A204.1 (cell line): Measurements from ENCODE around the gene COL16A1.

Source experiments
- FAIRE-seq: peaks from 2 replicates; lab custom pipeline; 2012; peaks lifted over from hg19 to GRCh38; lab: Jason Lieb, UNC

COL16A1 gene

GRCh38 chr1:31663622-31664452, 40.0 kb downstream of the COL16A1 start:
- no peak for FAIRE-seq

- no peak for FAIRE-seq
Observed at GRCh38 chr1:31662463-31662862, 41.4 kb downstream of the COL16A1 start.

- FAIRE-seq: no peak
Observed at GRCh38 chr1:31661856-31662255, 42.0 kb downstream of the COL16A1 start.

GRCh38 chr1:31660871-31661455, 42.9 kb downstream of the COL16A1 start:
- FAIRE-seq: no peak

- no peak for FAIRE-seq
Observed at GRCh38 chr1:31659889-31660288, 43.9 kb downstream of the COL16A1 start.

GRCh38 chr1:31658721-31659120, 45.1 kb downstream of the COL16A1 start:
- no peak for FAIRE-seq

- no peak for FAIRE-seq
Observed at GRCh38 chr1:31657972-31658510, 45.8 kb downstream of the COL16A1 start.

- FAIRE-seq: no peak
Observed at GRCh38 chr1:31657020-31657804, 46.6 kb downstream of the COL16A1 start.

- FAIRE-seq: no peak
Observed at GRCh38 chr1:31655756-31656155, 48.1 kb downstream of the COL16A1 start.

- no peak for FAIRE-seq
Observed at GRCh38 chr1:31655104-31655503, 48.7 kb downstream of the COL16A1 start.

- FAIRE-seq: no peak
Observed at GRCh38 chr1:31654474-31654776, 49.4 kb downstream of the COL16A1 start.

GRCh38 chr1:31653717-31654473, 49.9 kb downstream of the COL16A1 start:
- FAIRE-seq: no peak

GRCh38 chr1:31652891-31653499, 50.8 kb downstream of the COL16A1 start:
- FAIRE-seq: no peak

- FAIRE-seq: no peak
Observed at GRCh38 chr1:31651766-31652165, 52.1 kb downstream of the COL16A1 start.

GRCh38 chr1:31651089-31651420, 52.8 kb downstream of the COL16A1 start:
- no peak for FAIRE-seq

GRCh38 chr1:31650161-31651088, 53.4 kb downstream of the COL16A1 start:
- FAIRE-seq: no peak

- FAIRE-seq: no peak
Observed at GRCh38 chr1:31648641-31649357, 55.0 kb downstream of the COL16A1 start.

GRCh38 chr1:31648190-31648589, 55.6 kb downstream of the COL16A1 start:
- no peak for FAIRE-seq

GRCh38 chr1:31647106-31647505, 56.7 kb downstream of the COL16A1 start:
- FAIRE-seq: no peak
